CD4-positive, CD25-positive, alpha-beta regulatory T cell (primary cell): ENCODE measurements around the gene MEGF6. TPM values are rescaled to one million over a fixed set of nuclear protein-coding genes. Genes with fewer than 3 reads are reported as not detected.

Experiments used
- ATAC-seq, 2 donors: fragments of 150-1000 bp; cut with Tn5 transposase; one replicate each; pipeline ENCODE4 v1.10.0; 2021; ENCODE audit warnings: low read depth in 2 of 2, moderate number of reproducible peaks in 2 of 2, moderate library complexity in 1 of 2
- DNase-seq, 3 donors: peaks; one replicate each; pipeline versions ENCODE4 v3.0.0 to v3.0.0-alpha.2; 2012 to 2022; ENCODE audit warnings: mixed read lengths in 1 of 3
- H3K27ac ChIP-seq: one replicate; pipeline ENCODE4 v1.7.0; 2013; ENCODE audit warnings: mild to moderate bottlenecking, low read length; ENCODE audit not compliant: insufficient read depth, poor library complexity, severe bottlenecking
- H3K27me3 ChIP-seq: one replicate; pipeline ENCODE4 v1.7.0; 2013; ENCODE audit warnings: low read length; ENCODE audit not compliant: control insufficient read depth, insufficient read depth
- H3K36me3 ChIP-seq: one replicate; pipeline ENCODE4 v1.7.0; 2013; ENCODE audit warnings: mild to moderate bottlenecking, low read length, moderate library complexity; ENCODE audit not compliant: control insufficient read depth, insufficient read depth
- H3K4me1 ChIP-seq: 2 replicates; pipeline ENCODE4 v1.7.0; 2013; ENCODE audit warnings: mild to moderate bottlenecking, low read length; ENCODE audit not compliant: insufficient read depth, control insufficient read depth, poor library complexity, severe bottlenecking
- H3K4me3 ChIP-seq: one replicate; pipeline ENCODE4 v1.7.0; 2013; ENCODE audit warnings: low read depth, mild to moderate bottlenecking, low read length, moderate library complexity
- H3K9me3 ChIP-seq, 2 experiments: 1 replicate in 1 of 2; 2 replicates in 1 of 2; pipeline ENCODE4 v1.7.0; 2013; ENCODE audit warnings: low read length in 2 of 2, mild to moderate bottlenecking in 1 of 2, moderate library complexity in 1 of 2; ENCODE audit not compliant: control insufficient read depth in 2 of 2
- H3K27ac Mint-ChIP-seq, 3 donors: one replicate each; pipeline ENCODE4 v1.8.0; 2020 to 2022; ENCODE audit warnings: mild to moderate bottlenecking in 3 of 3, mixed read lengths in 3 of 3, moderate library complexity in 2 of 3
- H3K27me3 Mint-ChIP-seq: one replicate; pipeline ENCODE4 v1.8.0; 2022; ENCODE audit warnings: mild to moderate bottlenecking, mixed read lengths
- H3K36me3 Mint-ChIP-seq: one replicate; pipeline ENCODE4 v1.8.0; 2020; ENCODE audit warnings: mixed read lengths
- H3K4me1 Mint-ChIP-seq, 4 donors: one replicate each; pipeline ENCODE4 v1.8.0; 2020 to 2022; ENCODE audit warnings: mixed read lengths in 4 of 4, mild to moderate bottlenecking in 1 of 4
- H3K4me3 Mint-ChIP-seq, 4 donors: one replicate each; pipeline ENCODE4 v1.8.0; 2020 to 2022; ENCODE audit warnings: mild to moderate bottlenecking in 4 of 4, mixed read lengths in 4 of 4, moderate library complexity in 3 of 4
- H3K9me3 Mint-ChIP-seq, 7 donors: one replicate each; pipeline ENCODE4 v1.8.0; 2020 to 2022; ENCODE audit warnings: mixed read lengths in 7 of 7, mild to moderate bottlenecking in 3 of 7, moderate library complexity in 2 of 7
- polyA plus RNA-seq, 4 donors: library from polyadenylated mRNA; unstranded; fragments of 300-500 nt; fragmentation: Illumina TruSeq; gene quantifications; one replicate each; pipeline ENCODE4 v1.2.3, GENCODE V29; 2021
- total RNA-seq: library from RNA; stranded (reverse); gene quantifications from one replicate; pipeline ENCODE4 v1.2.3, GENCODE V29; 2022

The MEGF6 gene
- total and polyA plus RNA-seq, 5 donors from 2014 or later, result 4.7 to 123 (median 6.8) TPM

- no peaks in the 10 kb centered on the region for H3K9me3 Mint-ChIP-seq
- H3K4me1 Mint-ChIP-seq, result peaks cover 0 to 2% (median 0%) of the 10 kb centered on the region in 4 donors
- H3K36me3 ChIP-seq, result no peaks in the 10 kb centered on the region
- no peaks in the 10 kb centered on the region for H3K36me3 Mint-ChIP-seq
- H3K27me3 Mint-ChIP-seq, result peaks cover 5% of the 10 kb centered on the region
- no peak for DNase-seq
- no peaks in the 10 kb centered on the region for H3K4me1 ChIP-seq
- no peaks in the 10 kb centered on the region for H3K27me3 ChIP-seq
- no peak for ATAC-seq
- no peak overlapping the region for H3K4me3 ChIP-seq
- no peak overlapping the region for H3K4me3 Mint-ChIP-seq
- no peak overlapping the region for H3K27ac Mint-ChIP-seq
- H3K9me3 ChIP-seq, result no peaks in the 10 kb centered on the region
- H3K27ac ChIP-seq, result no peak overlapping the region
Measured at GRCh38 chr1:3469849-3470649, 141.3 kb downstream of the MEGF6 start.

- no peak for DNase-seq
- Histone ChIP-seq H3K36me3 (no peaks in the 10 kb centered on the region), H3K9me3 (no peaks in the 10 kb centered on the region), H3K27me3 (no peaks in the 10 kb centered on the region), H3K4me1 (no peaks in the 10 kb centered on the region), H3K4me3 (no peak overlapping the region), H3K27ac (no peak overlapping the region)
- no peak overlapping the region for H3K4me3 Mint-ChIP-seq
- no peaks in the 10 kb centered on the region for H3K9me3 Mint-ChIP-seq
- peaks cover 5% of the 10 kb centered on the region for H3K27me3 Mint-ChIP-seq
- no peak overlapping the region for H3K27ac Mint-ChIP-seq
- H3K36me3 Mint-ChIP-seq, result no peaks in the 10 kb centered on the region
- ATAC-seq, result no peak
- peaks cover 0 to 2% (median 0%) of the 10 kb centered on the region in 4 donors for H3K4me1 Mint-ChIP-seq
Measured at GRCh38 chr1:3469104-3469848, 142.0 kb downstream of the MEGF6 start.

GRCh38 chr1:3468236-3469103, 142.8 kb downstream of the MEGF6 start:
- no peaks in the 10 kb centered on the region for H3K27me3 ChIP-seq
- Mint-ChIP-seq H3K4me3 (no peak overlapping the region), H3K4me1 (peaks cover 0 to 2% (median 0%) of the 10 kb centered on the region in 4 donors), H3K9me3 (no peaks in the 10 kb centered on the region), H3K27ac (no peak overlapping the region), H3K27me3 (peaks cover 5% of the 10 kb centered on the region), H3K36me3 (no peaks in the 10 kb centered on the region)
- no peak for ATAC-seq
- H3K4me1 ChIP-seq, result no peaks in the 10 kb centered on the region
- no peak overlapping the region for H3K27ac ChIP-seq
- H3K36me3 ChIP-seq, result no peaks in the 10 kb centered on the region
- no peak overlapping the region for H3K4me3 ChIP-seq
- DNase-seq, result no peak
- no peaks in the 10 kb centered on the region for H3K9me3 ChIP-seq

- ATAC-seq (no peak), DNase-seq (no peak)
- Histone ChIP-seq H3K4me1 (no peaks in the 10 kb centered on the region), H3K36me3 (no peaks in the 10 kb centered on the region), H3K27ac (no peak overlapping the region), H3K27me3 (no peaks in the 10 kb centered on the region), H3K4me3 (no peak overlapping the region), H3K9me3 (no peaks in the 10 kb centered on the region)
- Mint-ChIP-seq H3K36me3 (no peaks in the 10 kb centered on the region), H3K27ac (no peak overlapping the region), H3K9me3 (no peaks in the 10 kb centered on the region), H3K4me1 (peaks cover 0 to 2% (median 0%) of the 10 kb centered on the region in 4 donors), H3K4me3 (no peak overlapping the region), H3K27me3 (peaks cover 5% of the 10 kb centered on the region)
Measured at GRCh38 chr1:3467096-3468036, 143.9 kb downstream of the MEGF6 start.

GRCh38 chr1:3466366-3467075, 144.8 kb downstream of the MEGF6 start:
- Mint-ChIP-seq H3K4me1 (peaks cover 0 to 2% (median 0%) of the 10 kb centered on the region in 4 donors), H3K27me3 (peaks cover 5% of the 10 kb centered on the region), H3K36me3 (no peaks in the 10 kb centered on the region), H3K9me3 (no peaks in the 10 kb centered on the region), H3K27ac (no peak overlapping the region), H3K4me3 (no peak overlapping the region)
- Histone ChIP-seq H3K4me3 (no peak overlapping the region), H3K4me1 (no peaks in the 10 kb centered on the region), H3K27ac (no peak overlapping the region), H3K27me3 (no peaks in the 10 kb centered on the region), H3K9me3 (no peaks in the 10 kb centered on the region), H3K36me3 (no peaks in the 10 kb centered on the region)
- ATAC-seq (no peak), DNase-seq (no peak)

GRCh38 chr1:3465935-3466321, 145.4 kb downstream of the MEGF6 start:
- no peaks in the 10 kb centered on the region for H3K9me3 ChIP-seq
- ATAC-seq, result no peak
- no peak overlapping the region for H3K27ac ChIP-seq
- no peaks in the 10 kb centered on the region for H3K9me3 Mint-ChIP-seq
- no peak for DNase-seq
- no peak overlapping the region for H3K4me3 ChIP-seq
- H3K4me1 Mint-ChIP-seq, result peaks cover 0 to 2% (median 0%) of the 10 kb centered on the region in 4 donors
- no peaks in the 10 kb centered on the region for H3K4me1 ChIP-seq
- H3K27me3 Mint-ChIP-seq, result peaks cover 5% of the 10 kb centered on the region
- H3K4me3 Mint-ChIP-seq, result no peak overlapping the region
- H3K27me3 ChIP-seq, result no peaks in the 10 kb centered on the region
- H3K36me3 Mint-ChIP-seq, result no peaks in the 10 kb centered on the region
- H3K27ac Mint-ChIP-seq, result no peak overlapping the region
- H3K36me3 ChIP-seq, result no peaks in the 10 kb centered on the region
